Loucy (cell line): ENCODE results near the gene UTF1.
"Not testable (repeated sequence)": the region's sequence is repeated elsewhere in the genome, so short reads cannot be mapped to it uniquely, and the experiment has no call there.

Experiments
- H2AFZ ChIP-seq: fragments of 200-600 bp; sonication (generic); 2 replicates; pipeline ENCODE4 v1.6.0; 2016; ENCODE audit warnings: antibody characterized with exemption, mild to moderate bottlenecking, low read length, moderate library complexity
- H3F3A ChIP-seq: fragments of 200-600 bp; 2 replicates; pipeline ENCODE4 v1.6.0; 2016; ENCODE audit warnings: antibody characterized with exemption, low read depth, mild to moderate bottlenecking
- H3K27me3 ChIP-seq: fragments of 200-600 bp; sonication (generic); 2 replicates; pipeline ENCODE4 v1.6.1; 2014; ENCODE audit warnings: low read length, mild to moderate bottlenecking; ENCODE audit not compliant: insufficient read depth, poor library complexity, severe bottlenecking
- H3K36me3 ChIP-seq: fragments of 200-600 bp; sonication (generic); 2 replicates; pipeline ENCODE4 v1.6.1; 2016; ENCODE audit warnings: low read length; ENCODE audit not compliant: insufficient read depth
- H3K4me1 ChIP-seq: fragments of 200-600 bp; sonication (generic); 2 replicates; pipeline ENCODE4 v1.5.1; 2014; ENCODE audit warnings: low read length, mild to moderate bottlenecking; ENCODE audit not compliant: insufficient read depth, poor library complexity, severe bottlenecking
- H3K4me2 ChIP-seq: fragments of 200-600 bp; sonication (generic); 2 replicates; pipeline ENCODE4 v1.6.0; 2014; ENCODE audit warnings: antibody characterized with exemption, low read length, low read depth, mild to moderate bottlenecking; ENCODE audit not compliant: poor library complexity, severe bottlenecking
- H3K4me3 ChIP-seq: fragments of 200-600 bp; sonication (generic); 2 replicates; pipeline ENCODE4 v1.5.1; 2014; ENCODE audit warnings: low read length, mild to moderate bottlenecking, mixed read lengths; ENCODE audit not compliant: poor library complexity, severe bottlenecking
- H3K79me2 ChIP-seq: fragments of 200-600 bp; sonication (generic); 2 replicates; pipeline ENCODE4 v1.6.1; 2014; ENCODE audit warnings: low read length; ENCODE audit not compliant: insufficient read depth
- H3K9ac ChIP-seq: fragments of 200-600 bp; sonication (generic); 2 replicates; pipeline ENCODE4 v1.6.0; 2014; ENCODE audit warnings: mild to moderate bottlenecking, low read depth, low read length, moderate library complexity; ENCODE audit not compliant: poor library complexity, severe bottlenecking
- H3K9me2 ChIP-seq: fragments of 200-600 bp; sonication (generic); replicated peaks from 2 replicates; pipeline ENCODE4 v1.6.1; 2016; ENCODE audit warnings: low read depth, low read length, mixed read lengths
- H3K9me3 ChIP-seq: fragments of 200-600 bp; sonication (generic); 2 replicates; pipeline ENCODE4 v1.6.1; 2014; ENCODE audit warnings: mild to moderate bottlenecking, antibody characterized with exemption, low read length, low read depth; ENCODE audit not compliant: insufficient read depth
- H4K20me1 ChIP-seq: fragments of 200-600 bp; sonication (generic); 2 replicates; pipeline ENCODE4 v1.6.0; 2014; ENCODE audit warnings: antibody characterized with exemption, low read length, mild to moderate bottlenecking; ENCODE audit not compliant: insufficient read depth, poor library complexity, severe bottlenecking
- EZH2phosphoT487 ChIP-seq: fragments of 200-600 bp; IDR thresholded peaks from 2 replicates; pipeline ENCODE4 v1.6.1; 2018; ENCODE audit warnings: antibody characterized with exemption, mild to moderate bottlenecking, moderate library complexity, borderline replicate concordance
- TF ChIP-seq, protein P1 (sequence below): fragments of 200-600 bp; sonication (generic); conservative IDR thresholded peaks from 2 replicates; pipeline ENCODE4 v1.5.1; 2014; ENCODE audit warnings: mild to moderate bottlenecking, antibody characterized with exemption, low read length

UTF1 gene

DNA sequence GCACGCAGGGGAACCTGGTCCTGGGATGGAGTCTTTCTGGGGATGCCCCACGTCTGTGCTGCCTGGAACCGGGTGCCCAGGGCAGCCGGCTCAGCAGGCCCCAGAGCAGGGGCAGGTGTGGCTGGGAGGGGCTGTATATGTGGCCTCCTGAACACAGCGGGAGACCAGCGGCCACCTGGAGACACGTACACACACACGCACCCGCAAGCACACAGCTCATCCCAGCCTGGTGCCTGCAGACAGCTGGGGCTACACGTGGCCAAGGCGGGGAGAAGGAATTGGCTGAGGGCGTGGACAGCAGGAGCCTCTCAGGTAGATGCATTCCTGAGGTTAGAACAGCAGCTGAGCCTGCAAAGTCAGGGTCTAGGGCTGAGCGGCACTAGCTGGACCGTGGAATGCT is 32.7 kb downstream of the UTF1 start:
- Histone ChIP-seq H4K20me1 (no peaks in the 10 kb centered on the region), H3K9me2 (no peaks in the 10 kb centered on the region), H3K4me1 (peaks cover 63% of the 10 kb centered on the region), H3K4me2 (peak overlapping the region; percentile 48), H3K9ac (no peak overlapping the region), H3K9me3 (no peaks in the 10 kb centered on the region), H3F3A (peaks cover 10% of the 10 kb centered on the region; the same call in 1 of the 2 replicates), H2AFZ (no peak overlapping the region), H3K27me3 (no peaks in the 10 kb centered on the region), H3K4me3 (no peak overlapping the region), H3K79me2 (no peaks in the 10 kb centered on the region), H3K36me3 (no peaks in the 10 kb centered on the region)
- no peak for TF ChIP-seq EZH2phosphoT487
- TF ChIP-seq, protein P1, sequence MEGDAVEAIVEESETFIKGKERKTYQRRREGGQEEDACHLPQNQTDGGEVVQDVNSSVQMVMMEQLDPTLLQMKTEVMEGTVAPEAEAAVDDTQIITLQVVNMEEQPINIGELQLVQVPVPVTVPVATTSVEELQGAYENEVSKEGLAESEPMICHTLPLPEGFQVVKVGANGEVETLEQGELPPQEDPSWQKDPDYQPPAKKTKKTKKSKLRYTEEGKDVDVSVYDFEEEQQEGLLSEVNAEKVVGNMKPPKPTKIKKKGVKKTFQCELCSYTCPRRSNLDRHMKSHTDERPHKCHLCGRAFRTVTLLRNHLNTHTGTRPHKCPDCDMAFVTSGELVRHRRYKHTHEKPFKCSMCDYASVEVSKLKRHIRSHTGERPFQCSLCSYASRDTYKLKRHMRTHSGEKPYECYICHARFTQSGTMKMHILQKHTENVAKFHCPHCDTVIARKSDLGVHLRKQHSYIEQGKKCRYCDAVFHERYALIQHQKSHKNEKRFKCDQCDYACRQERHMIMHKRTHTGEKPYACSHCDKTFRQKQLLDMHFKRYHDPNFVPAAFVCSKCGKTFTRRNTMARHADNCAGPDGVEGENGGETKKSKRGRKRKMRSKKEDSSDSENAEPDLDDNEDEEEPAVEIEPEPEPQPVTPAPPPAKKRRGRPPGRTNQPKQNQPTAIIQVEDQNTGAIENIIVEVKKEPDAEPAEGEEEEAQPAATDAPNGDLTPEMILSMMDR, result no peak

DNA sequence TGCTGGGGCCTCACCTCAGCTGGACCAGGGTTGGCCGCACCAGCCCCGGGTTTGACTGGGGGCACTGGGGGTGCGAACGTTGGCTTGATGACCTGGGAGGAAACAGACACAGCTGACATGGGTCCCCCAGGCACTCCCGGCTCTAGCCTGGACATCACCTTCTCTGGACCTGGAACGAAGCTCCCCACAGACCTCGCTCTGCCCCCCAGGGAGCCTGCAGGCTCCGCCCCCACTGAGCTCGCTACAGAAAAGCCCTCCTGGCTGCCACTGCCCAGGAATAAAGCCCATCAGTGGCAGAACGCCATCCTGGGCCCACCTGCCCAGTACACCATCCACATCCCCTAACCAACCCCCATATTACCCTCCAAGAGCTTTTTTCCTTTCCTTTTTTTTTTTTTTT is 33.7 kb downstream of the UTF1 start:
- Histone ChIP-seq H3K36me3 (no peaks in the 10 kb centered on the region), H3K4me1 (peaks cover 54% of the 10 kb centered on the region), H4K20me1 (no peaks in the 10 kb centered on the region), H2AFZ (no peak overlapping the region), H3K9me3 (no peaks in the 10 kb centered on the region), H3K27me3 (no peaks in the 10 kb centered on the region), H3K4me2 (no peak overlapping the region), H3K79me2 (no peaks in the 10 kb centered on the region), H3K4me3 (no peak overlapping the region), H3K9ac (no peak overlapping the region), H3F3A (peaks cover 10% of the 10 kb centered on the region; the same call in 1 of the 2 replicates), H3K9me2 (no peaks in the 10 kb centered on the region)
- TF ChIP-seq EZH2phosphoT487, result no peak
- TF ChIP-seq, protein P1, result no peak

DNA sequence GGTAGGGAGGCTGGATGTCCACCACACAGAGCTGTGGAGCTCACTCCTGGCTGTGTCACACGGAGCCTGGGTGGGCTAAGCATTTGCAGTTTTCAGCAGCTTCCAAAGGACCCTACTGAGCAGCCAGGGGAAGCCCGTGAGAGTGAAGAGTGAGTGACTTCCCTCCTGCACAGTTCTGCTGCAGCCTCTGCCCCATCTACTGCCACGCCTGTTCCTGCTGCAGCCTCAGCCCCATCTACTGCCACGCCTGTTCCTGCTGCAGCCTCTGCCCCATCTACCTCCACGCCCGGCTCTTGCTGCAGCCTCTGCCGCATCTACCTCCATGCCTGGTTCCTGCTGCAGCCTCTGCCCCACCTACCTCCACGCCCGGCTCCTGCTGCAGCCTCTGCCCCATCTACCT is 34.4 kb downstream of the UTF1 start:
- TF ChIP-seq, protein P1, result no peak
- no peak for TF ChIP-seq EZH2phosphoT487
- no peak overlapping the region for H2AFZ ChIP-seq

DNA sequence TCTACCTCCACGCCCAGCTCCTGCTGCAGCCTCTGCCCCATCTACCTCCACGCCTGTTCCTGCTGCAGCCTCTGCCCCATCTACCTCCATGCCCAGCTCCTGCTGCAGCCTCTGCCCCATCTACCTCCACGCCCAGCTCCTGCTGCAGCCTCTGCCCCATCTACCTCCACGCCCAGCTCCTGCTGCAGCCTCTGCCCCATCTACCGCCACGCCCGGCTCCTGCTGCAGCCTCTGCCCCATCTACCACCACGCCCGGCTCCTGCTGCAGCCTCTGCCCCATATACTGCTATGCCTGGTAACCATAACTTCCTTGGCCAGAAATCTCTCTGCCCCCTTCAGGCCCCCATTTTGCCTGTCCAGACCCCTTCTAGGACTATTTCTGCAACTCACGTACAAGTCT is 35.0 kb downstream of the UTF1 start:
- H3F3A ChIP-seq, H3K79me2 ChIP-seq, H3K4me2 ChIP-seq, H4K20me1 ChIP-seq, H3K4me3 ChIP-seq, H2AFZ ChIP-seq, H3K9ac ChIP-seq, H3K36me3 ChIP-seq, H3K9me2 ChIP-seq, H3K9me3 ChIP-seq, H3K27me3 ChIP-seq: not testable (repeated sequence)
- H3K4me1 ChIP-seq, result peaks cover 40% of the 10 kb centered on the region

More for the DNA sequence above, 34.4 kb downstream of the UTF1 start:
- Histone ChIP-seq H3K79me2 (no peaks in the 10 kb centered on the region), H3K27me3 (no peaks in the 10 kb centered on the region), H3K4me1 (peaks cover 46% of the 10 kb centered on the region), H3K36me3 (no peaks in the 10 kb centered on the region), H3K9ac (peak overlapping the region; percentile 44), H4K20me1 (no peaks in the 10 kb centered on the region), H3K9me2 (no peaks in the 10 kb centered on the region), H3K4me2 (peak overlapping the region; percentile 40), H3K9me3 (no peaks in the 10 kb centered on the region), H3K4me3 (no peak overlapping the region), H3F3A (peaks cover 4% of the 10 kb centered on the region; the same call in 1 of the 2 replicates)
